CD1c-positive myeloid dendritic cell (primary cell): Measurements from ENCODE around the gene AKAP1.

Experiments used
- DNase-seq: peaks from one replicate; pipeline ENCODE4 v3.0.0-alpha.2; 2016; ENCODE audit errors: extremely low spot score

AKAP1 gene, protein sequence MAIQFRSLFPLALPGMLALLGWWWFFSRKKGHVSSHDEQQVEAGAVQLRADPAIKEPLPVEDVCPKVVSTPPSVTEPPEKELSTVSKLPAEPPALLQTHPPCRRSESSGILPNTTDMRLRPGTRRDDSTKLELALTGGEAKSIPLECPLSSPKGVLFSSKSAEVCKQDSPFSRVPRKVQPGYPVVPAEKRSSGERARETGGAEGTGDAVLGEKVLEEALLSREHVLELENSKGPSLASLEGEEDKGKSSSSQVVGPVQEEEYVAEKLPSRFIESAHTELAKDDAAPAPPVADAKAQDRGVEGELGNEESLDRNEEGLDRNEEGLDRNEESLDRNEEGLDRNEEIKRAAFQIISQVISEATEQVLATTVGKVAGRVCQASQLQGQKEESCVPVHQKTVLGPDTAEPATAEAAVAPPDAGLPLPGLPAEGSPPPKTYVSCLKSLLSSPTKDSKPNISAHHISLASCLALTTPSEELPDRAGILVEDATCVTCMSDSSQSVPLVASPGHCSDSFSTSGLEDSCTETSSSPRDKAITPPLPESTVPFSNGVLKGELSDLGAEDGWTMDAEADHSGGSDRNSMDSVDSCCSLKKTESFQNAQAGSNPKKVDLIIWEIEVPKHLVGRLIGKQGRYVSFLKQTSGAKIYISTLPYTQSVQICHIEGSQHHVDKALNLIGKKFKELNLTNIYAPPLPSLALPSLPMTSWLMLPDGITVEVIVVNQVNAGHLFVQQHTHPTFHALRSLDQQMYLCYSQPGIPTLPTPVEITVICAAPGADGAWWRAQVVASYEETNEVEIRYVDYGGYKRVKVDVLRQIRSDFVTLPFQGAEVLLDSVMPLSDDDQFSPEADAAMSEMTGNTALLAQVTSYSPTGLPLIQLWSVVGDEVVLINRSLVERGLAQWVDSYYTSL

GRCh38 chr17:57084802-57085447, at the start of gene AKAP1:
TSS of gene AKAP1 (plus strand) at chr17:57085246. CDS start at chr17:57105465, 20,219 bp downstream.
- peak; percentile 98 for DNase-seq

- DNase-seq, result no peak
These were observed 49.0 kb upstream of the AKAP1 start for GRCh38 chr17:57035971-57036481.

DNA sequence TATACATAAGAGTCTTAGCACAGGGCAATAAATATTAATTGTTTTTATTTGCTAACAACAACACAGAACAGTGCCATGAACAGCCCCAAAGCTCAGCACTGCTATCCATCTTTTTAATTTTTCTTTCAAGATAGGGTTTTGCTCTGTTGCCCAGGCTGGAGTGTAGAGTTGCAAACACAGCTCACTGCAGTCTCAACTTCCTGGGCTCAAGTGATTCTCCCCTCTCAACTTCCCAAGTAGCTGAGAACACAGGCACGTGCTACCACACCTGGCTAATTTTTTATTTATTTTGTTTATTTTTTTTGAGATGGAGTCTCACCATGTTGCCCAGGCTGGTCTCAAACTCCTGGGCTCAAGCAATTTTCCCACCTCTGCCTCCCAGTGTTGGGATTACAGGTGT, 47.6 kb upstream of the AKAP1 start:
- no peak for DNase-seq

GRCh38 chr17:57038486-57038885, 46.6 kb upstream of the AKAP1 start:
- no peak for DNase-seq

DNA sequence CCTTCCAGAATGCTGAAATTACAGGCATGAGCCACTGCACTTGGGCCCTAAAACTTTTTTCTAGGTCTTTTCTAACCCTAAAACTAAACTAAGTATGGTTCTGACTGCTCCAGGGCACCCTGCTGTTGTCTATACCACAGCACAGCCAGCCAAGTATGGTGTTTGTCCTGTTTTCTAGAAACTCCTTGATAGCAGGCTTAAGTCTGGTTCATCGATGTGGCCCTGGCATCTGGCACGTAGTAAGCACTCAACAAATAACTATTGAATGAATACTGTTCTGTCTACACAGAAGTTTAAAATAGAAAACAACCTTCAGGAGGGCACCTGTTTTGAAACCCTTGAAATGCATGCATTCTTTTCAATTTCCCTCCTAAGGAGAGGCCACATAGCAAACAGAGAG, 44.5 kb upstream of the AKAP1 start:
- DNase-seq, result no peak

GRCh38 chr17:57043276-57043675, 41.8 kb upstream of the AKAP1 start:
- no peak for DNase-seq

GRCh38 chr17:57044976-57045867, 39.8 kb upstream of the AKAP1 start:
- peak; percentile 11 for DNase-seq

- peak; percentile 87 for DNase-seq
These were observed 39.0 kb upstream of the AKAP1 start for GRCh38 chr17:57045868-57046704.

GRCh38 chr17:57046749-57047148, 38.3 kb upstream of the AKAP1 start:
- DNase-seq, result peak; percentile 76

- no peak for DNase-seq
These were observed 37.0 kb upstream of the AKAP1 start for GRCh38 chr17:57048096-57048495.

DNA sequence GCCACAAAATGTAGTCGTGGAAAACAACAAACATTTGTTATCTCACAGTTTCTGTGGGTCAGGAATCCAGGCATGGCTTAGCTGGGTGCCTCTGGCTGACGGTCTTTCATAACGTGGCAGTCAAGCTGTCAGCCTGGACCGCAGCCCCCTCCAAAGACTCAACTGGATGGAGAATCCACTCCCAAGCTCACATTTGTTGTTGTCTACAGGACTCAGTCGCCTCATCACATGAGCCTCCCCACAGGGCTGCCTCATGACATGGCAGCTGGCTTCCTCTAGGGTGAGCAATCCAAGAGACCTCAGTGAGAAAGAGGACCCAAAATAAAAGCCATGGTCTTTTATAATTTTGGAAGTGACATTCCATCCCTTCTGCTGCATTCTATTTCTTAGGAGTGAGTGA, 34.7 kb upstream of the AKAP1 start:
- no peak for DNase-seq

- DNase-seq, result no peak
These were observed 33.1 kb upstream of the AKAP1 start for GRCh38 chr17:57051886-57052361.

GRCh38 chr17:57062865-57063264, 22.2 kb upstream of the AKAP1 start:
- DNase-seq, result no peak

DNA sequence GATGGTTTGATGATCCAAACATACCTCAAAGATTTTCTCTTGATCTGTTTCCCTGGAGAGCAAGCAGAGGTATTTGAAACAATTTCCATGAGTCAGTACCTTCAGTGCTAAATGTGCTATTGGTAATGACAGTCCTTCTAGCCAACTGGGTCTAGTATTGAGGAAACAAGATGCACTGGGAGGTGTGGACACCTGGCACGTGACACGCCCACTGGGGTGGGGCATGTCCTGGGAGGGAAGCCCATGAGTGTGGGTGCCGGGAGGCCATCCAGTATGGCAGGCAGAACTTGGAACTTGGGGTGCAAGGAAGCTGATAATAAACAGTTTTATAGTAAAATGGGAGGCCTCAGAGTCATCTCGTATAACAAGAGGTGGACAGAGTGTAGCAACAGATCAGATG, 17.9 kb upstream of the AKAP1 start:
- DNase-seq, result no peak

DNA sequence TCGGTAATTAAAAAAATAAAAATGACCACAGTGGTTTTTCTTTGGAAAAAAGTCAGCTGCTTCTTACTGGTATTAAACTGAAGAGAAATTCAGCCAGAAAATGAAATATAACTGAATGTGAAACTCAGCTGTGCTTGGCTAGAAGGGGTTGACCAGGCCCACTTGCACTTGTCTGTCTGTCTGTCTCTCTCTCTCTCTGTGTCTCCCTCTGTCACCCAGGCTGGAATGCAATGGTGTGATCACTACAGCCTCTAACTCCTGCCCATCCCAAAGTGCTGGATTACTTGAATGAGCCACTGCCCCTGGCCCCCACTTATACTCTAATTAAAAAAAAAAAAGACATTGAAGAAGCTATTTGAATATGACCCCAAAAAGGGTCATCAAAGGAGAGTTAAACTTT, 17.3 kb upstream of the AKAP1 start:
- DNase-seq, result no peak

GRCh38 chr17:57068222-57068658, 16.8 kb upstream of the AKAP1 start:
- DNase-seq, result no peak

GRCh38 chr17:57068707-57069106, 16.3 kb upstream of the AKAP1 start:
- no peak for DNase-seq

DNA sequence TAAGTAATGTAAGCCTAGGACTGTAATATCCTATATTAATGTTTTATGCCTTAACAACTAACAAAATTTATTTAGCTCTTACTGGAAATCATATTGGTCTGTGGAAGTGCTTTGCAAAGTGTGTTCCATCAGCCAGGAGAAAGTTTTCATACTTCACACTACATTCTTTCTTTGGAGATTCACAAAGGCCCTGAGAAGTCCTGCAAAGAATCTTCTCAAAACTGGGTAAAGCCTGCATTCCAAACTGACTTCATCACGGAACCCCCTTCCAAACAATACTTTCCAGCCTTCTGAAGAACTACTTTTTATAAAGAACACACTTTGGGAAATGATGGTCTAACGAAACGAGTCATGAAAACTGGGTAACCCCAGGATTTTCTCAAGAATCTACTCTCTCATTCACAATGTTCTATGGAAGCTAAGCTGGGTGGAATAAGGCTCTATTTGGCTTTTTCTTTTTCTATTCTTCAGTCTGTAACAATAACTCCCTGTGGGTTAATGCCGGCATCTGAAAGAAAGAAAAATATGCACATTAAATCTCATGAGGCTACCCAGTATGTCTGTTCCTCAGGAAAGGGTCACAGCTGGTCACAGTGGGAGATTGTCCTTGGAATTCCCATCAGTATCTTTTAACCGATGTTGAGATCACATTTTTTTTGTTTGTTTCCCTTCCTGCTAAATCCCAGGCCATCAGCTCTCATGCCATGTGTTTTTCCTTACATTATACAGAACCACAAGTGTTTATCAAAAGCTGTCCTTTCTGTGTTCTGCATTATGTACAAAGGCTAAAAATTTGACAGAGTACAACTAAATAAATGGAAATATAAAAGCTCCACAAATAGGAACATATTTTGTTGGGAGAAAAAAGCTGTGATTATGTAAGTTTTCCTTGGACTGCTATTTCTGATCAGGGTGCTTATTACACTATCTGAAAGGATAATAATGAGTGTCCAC, 12.8 kb upstream of the AKAP1 start:
- DNase-seq, result no peak

GRCh38 chr17:57073626-57074025, 11.4 kb upstream of the AKAP1 start:
- no peak for DNase-seq
